HepG2 (cell line): ENCODE data around the gene KAT7. TPM values are rescaled to one million over a fixed set of nuclear protein-coding genes. Genes with fewer than 3 reads are reported as not detected.

Experiments
- ATF3 ChIP-seq: sonication (generic); formaldehyde crosslinking; IDR thresholded peaks from 2 replicates; pipeline ENCODE4 v1.4.0; 2020; ENCODE audit warnings: missing genetic modification reagents
- CHD4 ChIP-seq: fragments of 200-600 bp; sonication (generic); IDR thresholded peaks from 2 replicates; pipeline ENCODE4 v1.7.0; 2017; ENCODE audit warnings: mild to moderate bottlenecking, low read length, borderline replicate concordance
- ETS1 ChIP-seq: sonication (generic); formaldehyde crosslinking; IDR thresholded peaks from 2 replicates; pipeline ENCODE4 v1.4.0; 2020; ENCODE audit warnings: missing genetic modification reagents
- HIVEP1 ChIP-seq: sonication (generic); formaldehyde crosslinking; IDR thresholded peaks from 2 replicates; pipeline ENCODE4 v1.4.0; 2020; ENCODE audit warnings: mild to moderate bottlenecking, missing genetic modification reagents
- MTF1 ChIP-seq: sonication (generic); formaldehyde crosslinking; IDR thresholded peaks from 2 replicates; pipeline ENCODE4 v1.5.0; 2020; ENCODE audit warnings: missing genetic modification reagents
- NFATC3 ChIP-seq: sonication (generic); formaldehyde crosslinking; IDR thresholded peaks from 2 replicates; pipeline ENCODE4 v1.5.1; 2020; ENCODE audit warnings: mild to moderate bottlenecking, missing genetic modification reagents
- PAWR ChIP-seq: sonication (generic); formaldehyde crosslinking; IDR thresholded peaks from 2 replicates; pipeline ENCODE4 v1.4.0; 2020; ENCODE audit warnings: missing genetic modification reagents, mild to moderate bottlenecking, borderline replicate concordance
- SOX13 ChIP-seq, 3 experiments: fragments of 450-650 bp in 1 of 3; sonication (generic) in 1 of 3; formaldehyde crosslinking in 1 of 3; IDR thresholded peaks in 2 of 3; conservative IDR thresholded peaks in 1 of 3; 2 replicates each; pipeline versions ENCODE4 v1.5.0 to v1.6.1; 2016 to 2020; ENCODE audit warnings: antibody characterized with exemption in 1 of 3, mild to moderate bottlenecking in 1 of 3, missing compliant biosample characterization in 1 of 3, missing genetic modification reagents in 1 of 3, moderate library complexity in 1 of 3
- TARDBP ChIP-seq: sonication (generic); formaldehyde crosslinking; IDR thresholded peaks from 2 replicates; pipeline ENCODE4 v1.8.0; 2022; ENCODE audit warnings: mild to moderate bottlenecking, missing genetic modification reagents
- THRA ChIP-seq: sonication (generic); formaldehyde crosslinking; IDR thresholded peaks from 2 replicates; pipeline ENCODE4 v1.4.0; 2020; ENCODE audit warnings: missing genetic modification reagents, borderline replicate concordance
- ZBTB42 ChIP-seq: sonication (generic); formaldehyde crosslinking; IDR thresholded peaks from 2 replicates; pipeline ENCODE4 v1.5.0; 2020; ENCODE audit warnings: mild to moderate bottlenecking, missing genetic modification reagents
- ZC3H13 ChIP-seq: sonication (generic); formaldehyde crosslinking; IDR thresholded peaks from 2 replicates; pipeline ENCODE4 v1.8.1; 2023; ENCODE audit warnings: mild to moderate bottlenecking, missing genetic modification reagents, moderate library complexity
- ZMAT5 ChIP-seq: sonication (generic); formaldehyde crosslinking; IDR thresholded peaks from 2 replicates; pipeline ENCODE4 v1.5.0; 2020; ENCODE audit warnings: mild to moderate bottlenecking, low read depth, missing genetic modification reagents, borderline replicate concordance
- ZNF281 ChIP-seq: sonication (generic); formaldehyde crosslinking; IDR thresholded peaks from 2 replicates; pipeline ENCODE4 v1.4.0; 2020; ENCODE audit warnings: missing genetic modification reagents, borderline replicate concordance
- ZNF335 ChIP-seq: sonication (generic); formaldehyde crosslinking; IDR thresholded peaks from 2 replicates; pipeline ENCODE4 v1.4.0; 2020; ENCODE audit warnings: missing genetic modification reagents
- ZNF496 ChIP-seq: sonication (generic); formaldehyde crosslinking; IDR thresholded peaks from 2 replicates; pipeline ENCODE4 v1.8.1; 2023; ENCODE audit warnings: mild to moderate bottlenecking, moderate library complexity, missing genetic modification reagents; ENCODE audit not compliant: insufficient replicate concordance
- ZNF512 ChIP-seq: sonication (generic); formaldehyde crosslinking; IDR thresholded peaks from 2 replicates; pipeline ENCODE4 v1.4.0; 2020; ENCODE audit warnings: mild to moderate bottlenecking, missing genetic modification reagents
- ZNF770 ChIP-seq: sonication (generic); formaldehyde crosslinking; IDR thresholded peaks from 2 replicates; pipeline ENCODE4 v1.5.0; 2020; ENCODE audit warnings: mild to moderate bottlenecking, missing genetic modification reagents
- ZSCAN12 ChIP-seq: sonication (generic); formaldehyde crosslinking; IDR thresholded peaks from 2 replicates; pipeline ENCODE4 v1.9.0; 2021; ENCODE audit warnings: mild to moderate bottlenecking, missing genetic modification reagents
- polyA plus RNA-seq, 8 experiments: library from polyadenylated mRNA; depleted of rRNA in 3 of 8; stranded (reverse) in 7 of 8; unstranded in 1 of 8; fragments of >200 nt; fragmentation: Illumina TruSeq in 4 of 8; extraction: Trizol in 4 of 8; gene quantifications; 2 replicates each; pipeline versions ENCODE4 v1.2.1 to v1.2.3, GENCODE V29; 2011 to 2016; ENCODE audit warnings: low read depth in 4 of 8, missing spikeins in 1 of 8, mixed read lengths in 1 of 8; ENCODE audit not compliant: insufficient read depth in 1 of 8
- total RNA-seq, 5 experiments: library from RNA; depleted of rRNA; stranded (reverse); fragments of >200 nt; fragmentation: Illumina TruSeq; extraction: Trizol; gene quantifications; 2 replicates each; pipeline ENCODE4 v1.2.3, GENCODE V29; 2016; ENCODE audit warnings: low read depth in 1 of 5

KAT7 gene
- total and polyA plus RNA-seq, 2 of the 13 experiments (the other 11 are each of a cell fraction or from before 2014, with no cell fraction given), result 21.2 to 39.2 TPM

- TF ChIP-seq ZNF281 (no peak), ZBTB42 (CRISPR knock-in tag) (no peak), TARDBP (CRISPR knock-in tag) (peak; percentile 52; the same call in 1 of the 2 replicates), ZMAT5 (no peak), ZNF496 (CRISPR knock-in tag) (no peak), ATF3 (no peak), CHD4 (no peak), THRA (CRISPR knock-in tag) (no peak), PAWR (CRISPR knock-in tag) (no peak), ZC3H13 (CRISPR knock-in tag) (no peak), MTF1 (CRISPR knock-in tag) (no peak), HIVEP1 (CRISPR knock-in tag) (no peak), SOX13 (IDR thresholded peaks at IDR 0.05) (no peak), SOX13 (CRISPR knock-in tag; conservative IDR thresholded peaks at IDR 0.05 in 1 of 2, IDR thresholded peaks at IDR 0.05 in 1 of 2) (0 out of 4 replicates have a peak, but pooled peaks of 1 of the 2 experiments have one; percentile 15), ETS1 (CRISPR knock-in tag) (no peak), ZNF512 (CRISPR knock-in tag) (no peak), ZSCAN12 (CRISPR knock-in tag) (no peak), ZNF335 (peak; percentile 41; the same call in 1 of the 2 replicates), ZNF770 (no peak), NFATC3 (CRISPR knock-in tag) (no peak)
These were observed 40.8 kb upstream of the KAT7 start (continued) for GRCh38 chr17:49747632-49748031.
